Liver (tissue), 3 donors: ENCODE data around the gene DNAJC15.

Experiments used
- SP1 ChIP-seq: IDR thresholded peaks from 2 replicates; pipeline ENCODE4 v1.6.1; 2018; ENCODE audit warnings: antibody characterized with exemption, mild to moderate bottlenecking
- YY1 ChIP-seq: IDR thresholded peaks from 2 replicates; pipeline ENCODE4 v1.6.1; 2016; ENCODE audit warnings: antibody characterized with exemption, mild to moderate bottlenecking
- TF ChIP-seq, protein P1 (sequence below): IDR thresholded peaks from 2 replicates; pipeline ENCODE4 v1.6.1; 2016; ENCODE audit warnings: antibody characterized with exemption
- TF ChIP-seq, protein P2 (sequence below): fragments of 150-350 bp; IDR thresholded peaks from 2 replicates; pipeline ENCODE4 v1.5.1; 2017; ENCODE audit warnings: improper control_type of control experiment, low read depth, low read length; ENCODE audit not compliant: missing input control
- TF ChIP-seq, protein P3 (sequence below): IDR thresholded peaks from 2 replicates; pipeline ENCODE4 v1.6.1; 2016; ENCODE audit warnings: antibody characterized with exemption
- donor health status: healthy.
- donor health status: healthy.

DNA sequence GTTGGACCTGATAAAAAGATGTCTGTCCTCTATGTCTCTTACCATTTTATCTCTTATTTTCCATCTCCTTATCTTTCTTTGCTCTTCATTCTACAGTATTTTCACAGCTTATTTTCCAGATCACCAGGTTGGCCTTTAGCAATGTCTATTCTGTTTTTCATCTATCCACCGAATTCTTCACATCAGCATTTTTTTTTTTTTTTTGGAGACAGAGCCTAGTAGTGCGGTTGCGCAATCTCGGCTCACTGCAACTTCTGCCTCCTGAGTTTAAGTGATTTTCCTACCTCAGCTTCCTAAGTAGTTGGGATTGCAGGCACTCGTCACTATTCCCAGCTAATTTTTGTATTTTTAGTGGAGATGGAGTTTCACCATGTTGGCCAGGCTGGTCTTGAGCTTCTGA is 49.0 kb downstream of the DNAJC15 start:
- TF ChIP-seq, protein P1, sequence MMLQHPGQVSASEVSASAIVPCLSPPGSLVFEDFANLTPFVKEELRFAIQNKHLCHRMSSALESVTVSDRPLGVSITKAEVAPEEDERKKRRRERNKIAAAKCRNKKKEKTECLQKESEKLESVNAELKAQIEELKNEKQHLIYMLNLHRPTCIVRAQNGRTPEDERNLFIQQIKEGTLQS = no peak
- TF ChIP-seq, protein P2, sequence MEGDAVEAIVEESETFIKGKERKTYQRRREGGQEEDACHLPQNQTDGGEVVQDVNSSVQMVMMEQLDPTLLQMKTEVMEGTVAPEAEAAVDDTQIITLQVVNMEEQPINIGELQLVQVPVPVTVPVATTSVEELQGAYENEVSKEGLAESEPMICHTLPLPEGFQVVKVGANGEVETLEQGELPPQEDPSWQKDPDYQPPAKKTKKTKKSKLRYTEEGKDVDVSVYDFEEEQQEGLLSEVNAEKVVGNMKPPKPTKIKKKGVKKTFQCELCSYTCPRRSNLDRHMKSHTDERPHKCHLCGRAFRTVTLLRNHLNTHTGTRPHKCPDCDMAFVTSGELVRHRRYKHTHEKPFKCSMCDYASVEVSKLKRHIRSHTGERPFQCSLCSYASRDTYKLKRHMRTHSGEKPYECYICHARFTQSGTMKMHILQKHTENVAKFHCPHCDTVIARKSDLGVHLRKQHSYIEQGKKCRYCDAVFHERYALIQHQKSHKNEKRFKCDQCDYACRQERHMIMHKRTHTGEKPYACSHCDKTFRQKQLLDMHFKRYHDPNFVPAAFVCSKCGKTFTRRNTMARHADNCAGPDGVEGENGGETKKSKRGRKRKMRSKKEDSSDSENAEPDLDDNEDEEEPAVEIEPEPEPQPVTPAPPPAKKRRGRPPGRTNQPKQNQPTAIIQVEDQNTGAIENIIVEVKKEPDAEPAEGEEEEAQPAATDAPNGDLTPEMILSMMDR = no peak
- TF ChIP-seq, protein P3, sequence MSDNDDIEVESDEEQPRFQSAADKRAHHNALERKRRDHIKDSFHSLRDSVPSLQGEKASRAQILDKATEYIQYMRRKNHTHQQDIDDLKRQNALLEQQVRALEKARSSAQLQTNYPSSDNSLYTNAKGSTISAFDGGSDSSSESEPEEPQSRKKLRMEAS = no peak
- no peak for TF ChIP-seq YY1
- no peak for TF ChIP-seq SP1
